GM18861 (cell line): ENCODE measurements around the gene EHBP1L1.
A peak's percentile ranks its signal among the peaks of the same experiment; 100 is the strongest.

Experiments used
- ATAC-seq: cut with Tn5 transposase; IDR thresholded peaks from one replicate; pipeline ENCODE4 v1.9.1; 2021; ENCODE audit not compliant: unreplicated experiment

The EHBP1L1 gene

DNA sequence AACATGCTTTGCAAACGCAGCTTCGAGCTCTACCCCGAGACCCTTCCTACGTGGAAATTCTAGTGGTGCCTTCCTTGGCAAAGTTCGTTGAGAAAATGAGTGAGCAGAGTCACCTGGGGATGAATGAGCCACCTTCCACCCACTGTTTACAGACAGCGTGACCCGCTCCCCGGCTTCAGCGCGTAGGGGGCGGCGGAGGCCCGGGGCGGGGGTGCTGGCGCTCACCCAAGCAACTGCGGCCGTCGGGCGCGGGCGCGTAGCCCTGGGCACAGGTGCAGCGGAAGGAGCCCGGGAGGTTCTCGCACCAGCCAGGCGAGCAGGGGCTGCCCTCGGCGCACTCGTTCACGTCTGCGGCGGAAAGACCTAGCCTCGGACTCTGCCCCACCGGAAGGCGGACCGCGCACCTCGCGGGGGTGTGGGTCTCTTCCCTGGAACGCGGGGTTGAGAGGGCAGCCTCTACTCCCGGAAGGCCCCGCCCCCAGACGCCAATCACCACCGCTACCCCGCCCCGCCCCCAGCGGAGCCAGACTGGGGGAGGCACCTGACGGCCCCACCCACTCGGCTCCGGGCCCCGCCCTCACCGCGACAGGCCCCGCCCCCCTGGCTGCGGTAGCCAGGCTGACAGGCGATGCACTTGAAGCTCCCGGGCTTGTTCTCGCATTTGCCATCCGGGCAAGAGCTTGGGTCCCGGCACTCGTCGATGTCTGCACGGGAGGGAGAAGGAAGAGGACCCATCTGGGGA lies 29.5 kb upstream of the EHBP1L1 start:
- ATAC-seq: peak; percentile 51

DNA sequence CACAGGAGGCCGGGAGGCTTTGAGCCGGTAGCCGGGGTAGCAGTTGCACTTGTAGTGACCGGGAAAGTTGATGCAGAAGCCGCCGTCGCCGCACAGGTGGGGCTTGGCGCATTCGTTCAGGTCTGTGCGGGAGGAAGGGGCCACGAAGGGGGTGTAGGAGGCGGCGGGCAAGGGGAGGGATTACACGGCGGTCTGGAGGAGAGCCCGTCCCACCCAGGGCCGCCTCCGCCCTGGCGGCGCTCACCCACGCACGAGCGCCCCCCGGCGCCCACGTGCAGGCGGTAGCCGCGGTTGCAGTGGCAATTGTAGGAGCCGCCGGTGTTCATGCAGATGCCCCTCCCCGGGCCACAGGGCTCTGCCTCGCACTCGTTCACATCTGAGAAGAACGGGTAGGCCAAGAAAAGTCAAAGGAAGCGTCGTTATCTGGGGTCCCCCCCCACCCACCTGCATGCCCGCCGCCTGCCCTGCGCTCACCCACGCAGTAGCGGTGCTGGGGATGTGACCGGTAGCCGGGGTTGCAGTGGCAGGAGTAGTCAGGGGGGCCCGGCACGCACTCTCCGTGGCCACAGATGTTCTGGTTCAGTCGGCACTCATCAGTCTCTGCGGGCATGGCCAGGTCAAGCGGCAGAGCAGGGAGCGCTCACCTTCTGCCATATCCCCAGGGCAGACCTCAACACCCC lies 28.3 kb upstream of the EHBP1L1 start:
- no peak for ATAC-seq

- no peak for ATAC-seq
Observed at GRCh38 chr11:65548395-65548794, 27.5 kb upstream of the EHBP1L1 start.

DNA sequence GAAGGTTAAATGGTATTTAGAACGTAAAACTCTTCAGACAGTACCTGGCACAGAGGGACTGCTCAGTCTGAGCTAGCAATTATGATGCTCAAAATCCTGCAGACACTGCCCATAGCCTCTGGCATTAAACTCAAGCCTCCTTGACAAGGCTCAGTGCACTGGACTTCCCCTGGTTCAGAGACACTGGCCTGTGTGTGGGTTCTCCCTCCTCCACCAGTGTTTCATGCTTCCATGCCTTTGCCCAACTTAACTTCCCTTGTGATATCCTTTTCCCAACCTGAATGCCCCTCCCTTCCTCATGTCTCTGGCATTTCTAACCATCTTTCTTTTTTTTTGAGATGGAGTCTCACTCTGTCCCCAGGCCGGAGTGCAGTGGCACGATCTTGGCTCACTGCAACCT lies 26.8 kb upstream of the EHBP1L1 start:
- no peak for ATAC-seq

- ATAC-seq: peak; percentile 59
Observed at GRCh38 chr11:65551572-65552387, 24.1 kb upstream of the EHBP1L1 start.

DNA sequence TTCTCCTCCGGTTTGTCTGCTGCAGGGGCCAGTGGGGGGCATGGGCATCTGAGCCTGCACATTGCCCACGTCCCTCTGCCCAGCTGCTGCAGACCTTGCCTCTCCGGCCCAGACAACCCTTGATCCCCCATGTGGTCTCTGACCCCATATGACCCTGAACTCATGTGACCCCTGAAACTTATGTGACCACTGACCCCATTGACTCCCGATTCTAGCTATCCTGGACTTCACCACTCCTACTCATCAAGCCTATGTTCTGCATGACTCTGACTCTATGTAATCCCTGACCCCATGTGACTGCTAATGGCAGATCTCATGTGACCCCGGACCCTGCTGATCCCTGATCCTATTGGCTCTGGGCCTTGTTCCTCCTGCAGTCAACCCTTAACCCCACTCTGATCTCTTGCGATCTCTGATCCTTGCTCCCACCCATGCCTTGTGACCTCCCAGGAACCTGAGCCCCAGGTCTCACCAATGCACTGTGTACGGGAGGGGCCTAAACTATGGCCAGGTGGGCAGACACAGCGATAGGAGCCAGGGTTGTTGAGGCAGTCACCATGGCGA lies 23.4 kb upstream of the EHBP1L1 start:
- ATAC-seq: no peak

GRCh38 chr11:65553301-65554001 lies 22.4 kb upstream of the EHBP1L1 start:
- ATAC-seq: no peak

DNA sequence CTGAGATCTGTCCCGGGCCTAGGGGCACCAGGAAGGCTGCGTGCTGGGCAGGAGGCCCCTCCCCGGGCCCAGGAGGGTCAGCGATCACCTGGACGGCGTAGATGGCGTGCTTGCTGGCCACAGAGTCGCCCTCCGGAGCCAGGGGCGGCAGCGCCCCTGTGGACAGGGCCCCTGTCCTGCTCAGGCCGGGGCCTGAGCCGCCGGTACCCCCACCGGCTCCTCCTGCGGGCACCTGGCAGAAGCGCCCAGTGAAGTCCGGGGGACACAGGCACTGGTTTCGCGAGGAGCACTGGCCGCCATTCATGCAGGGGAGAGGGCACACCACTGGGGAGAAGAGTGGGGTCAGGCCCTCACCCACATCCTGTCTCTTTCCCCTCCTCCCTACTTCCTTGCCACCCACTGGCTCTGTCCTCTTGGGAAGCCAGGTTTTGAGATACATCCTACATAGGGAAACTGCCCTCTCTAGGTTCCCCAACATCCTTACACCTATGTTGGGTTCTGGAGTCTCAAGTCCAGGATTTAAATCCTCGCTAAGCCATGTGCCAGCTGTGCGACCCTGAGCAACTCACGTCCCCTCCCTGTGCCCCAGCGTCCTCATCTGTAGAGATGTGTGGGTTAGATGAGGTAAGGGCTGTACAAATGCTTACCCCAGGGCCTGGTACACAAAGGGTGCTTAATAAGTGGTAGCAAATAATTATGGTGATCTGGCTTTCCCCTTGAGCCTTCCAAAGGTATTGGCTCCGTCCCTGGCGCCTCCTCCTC lies 21.6 kb upstream of the EHBP1L1 start:
- ATAC-seq: no peak

- no peak for ATAC-seq
Observed at GRCh38 chr11:65554842-65555430, 20.9 kb upstream of the EHBP1L1 start.

- ATAC-seq: no peak
Observed at GRCh38 chr11:65555693-65556231, 20.1 kb upstream of the EHBP1L1 start.

DNA sequence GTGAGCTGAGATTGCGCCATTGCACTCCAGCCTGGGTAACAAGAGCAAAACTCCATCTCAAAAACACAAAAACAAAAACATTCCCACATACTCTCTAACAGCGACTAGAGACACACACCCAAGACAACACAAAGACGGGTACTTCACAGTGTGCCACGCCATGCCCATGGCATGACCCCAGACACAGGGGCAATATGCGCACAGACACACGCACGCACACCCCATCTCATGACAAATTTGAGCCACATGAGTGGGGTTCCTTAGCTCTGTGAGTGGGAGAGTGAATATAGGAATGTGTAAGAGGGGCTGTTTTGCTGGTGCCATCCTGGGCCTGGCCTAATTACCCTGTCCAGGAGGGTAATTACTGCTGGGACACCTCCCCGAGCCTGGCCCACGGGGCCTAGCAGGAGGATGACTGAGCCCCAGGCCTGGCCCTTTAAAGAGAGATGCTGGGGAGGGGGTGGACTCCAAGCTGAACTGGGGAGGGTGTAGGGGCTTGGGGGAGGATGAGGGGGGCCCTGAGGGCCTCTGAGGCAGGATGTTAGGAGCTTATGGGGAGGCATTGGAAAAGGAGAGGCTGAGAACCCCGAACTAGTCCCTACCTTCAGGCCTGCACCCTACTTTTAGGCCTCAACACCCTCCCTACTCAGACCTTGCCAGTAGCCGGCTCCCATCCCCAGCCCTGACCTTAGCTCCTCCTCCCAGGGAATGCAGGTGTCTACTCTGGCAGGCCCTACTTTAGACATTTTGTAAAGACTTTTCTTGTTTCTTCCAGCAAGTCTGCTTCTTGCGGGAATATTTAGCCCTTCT lies 19.2 kb upstream of the EHBP1L1 start:
- ATAC-seq: no peak

- ATAC-seq: no peak
Observed at GRCh38 chr11:65557280-65558001, 18.4 kb upstream of the EHBP1L1 start.

GRCh38 chr11:65558002-65558929 lies 17.6 kb upstream of the EHBP1L1 start, which contains the start of gene LTBP3:
Gene LTBP3, minus strand, starts transcription at chr11:65558359. Its CDS starts 400 bp downstream, at chr11:65557959.
- ATAC-seq: no peak

DNA sequence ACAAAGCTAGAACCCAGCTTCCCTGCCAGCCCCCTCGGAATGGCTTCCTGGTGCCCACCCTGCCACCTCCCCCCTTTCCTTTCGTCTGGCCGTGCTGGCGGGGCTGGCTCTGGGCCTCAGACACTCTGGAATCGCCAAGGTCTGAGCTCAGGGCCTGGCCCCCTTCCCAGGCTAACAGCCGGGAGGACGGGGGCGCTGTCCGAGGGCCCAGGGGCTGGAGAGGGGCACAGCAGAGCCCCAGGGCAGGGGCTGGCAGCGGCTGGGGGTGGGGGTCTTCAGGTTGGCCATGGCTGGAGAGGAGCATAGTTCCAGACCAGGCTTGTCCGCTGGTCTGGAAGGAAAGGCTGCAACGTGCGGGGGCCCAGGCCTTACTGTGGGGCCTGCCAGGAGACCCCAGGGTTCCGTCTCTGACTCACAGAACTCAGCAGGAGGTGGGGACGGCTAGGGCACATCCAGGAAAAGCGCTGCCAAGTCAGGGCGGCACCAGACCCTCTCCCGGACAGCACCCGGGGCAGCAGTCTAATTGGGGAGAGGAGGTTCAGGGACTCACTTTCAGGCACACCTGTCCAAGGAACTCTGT lies 16.8 kb upstream of the EHBP1L1 start:
- no peak for ATAC-seq

DNA sequence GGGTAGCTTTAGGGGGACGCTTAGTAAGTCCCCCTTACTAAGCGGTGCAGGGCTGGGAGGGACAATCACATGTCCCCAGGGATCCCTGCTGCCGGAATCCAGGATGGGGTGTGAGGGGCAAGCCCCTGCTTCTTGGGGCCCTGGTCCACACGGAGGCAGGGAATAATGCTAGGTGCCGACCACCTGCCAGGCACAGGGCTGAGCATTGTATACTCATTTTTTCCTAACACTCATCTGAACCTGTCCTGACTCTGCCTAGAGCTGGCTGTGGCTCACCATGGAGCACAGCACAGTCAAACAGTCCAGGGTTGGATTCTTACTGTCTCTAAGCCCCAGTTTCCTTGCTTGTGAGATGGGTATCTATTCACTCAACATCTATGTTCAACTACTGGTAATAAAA lies 16.3 kb upstream of the EHBP1L1 start:
- no peak for ATAC-seq

GRCh38 chr11:65559951-65560537 lies 15.8 kb upstream of the EHBP1L1 start:
- no peak for ATAC-seq
